ENCODE results near the gene VWA1. TPM values are rescaled to one million over a fixed set of nuclear protein-coding genes. Genes with fewer than 3 reads are reported as not detected.
A peak's percentile ranks its signal among the peaks of the same experiment; 100 is the strongest.

The VWA1 gene
- total and polyA plus RNA-seq, 2 of the 4 experiments (the other 2 are of a cell fraction) = 1.1 to 6.1 TPM

DNA sequence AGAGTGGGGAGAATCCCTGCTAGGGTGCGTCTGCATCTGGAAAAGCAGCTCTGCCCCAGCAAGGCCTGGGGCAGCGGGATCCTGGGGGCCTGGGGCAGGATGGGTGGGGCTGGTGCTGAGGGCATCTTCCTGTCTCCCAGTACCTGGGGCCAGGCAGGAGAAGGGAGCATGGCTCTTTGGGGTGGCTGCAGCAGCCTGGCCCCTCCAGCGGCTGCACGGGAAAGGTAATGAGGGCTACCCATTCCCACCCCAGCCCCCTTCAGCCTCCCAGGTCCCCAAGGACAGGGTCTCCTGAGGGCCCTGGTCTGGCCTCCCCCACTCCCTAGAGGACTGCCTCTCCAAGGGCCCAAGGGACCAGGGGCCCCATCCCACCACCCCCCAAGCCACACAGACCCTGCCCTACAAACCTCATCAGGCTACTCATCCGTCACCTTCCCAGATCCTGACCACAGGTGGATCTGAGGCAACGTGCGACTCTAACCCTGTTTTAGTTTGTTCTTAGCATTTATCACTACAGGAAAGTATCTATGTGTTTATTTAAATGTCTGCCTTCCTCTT lies 13.5 kb upstream of the VWA1 start:
- Histone ChIP-seq H2BK20ac (ENCODE audit: low read depth, low read length) (no peak overlapping the region), H3K18ac (ENCODE audit: low read depth, low read length) (no peak overlapping the region), H2AK5ac (ENCODE audit: low read depth, low read length) (no peak overlapping the region), H4K20me1 (ENCODE audit: insufficient read depth, low read length) (no peaks in the 10 kb centered on the region), H2BK15ac (ENCODE audit: low read depth, low read length) (no peak overlapping the region), H3K9me3 (ENCODE audit: control insufficient read depth, insufficient read depth, low read length) (no peaks in the 10 kb centered on the region), H3K56ac (ENCODE audit: extremely low read depth, insufficient read depth, low read length) (no peak overlapping the region), H2BK120ac (ENCODE audit: low read depth, low read length) (no peak overlapping the region), H4K8ac (ENCODE audit: low read depth in 2 of 2, low read length in 2 of 2) (peak overlapping the region; percentile 36 to 41; a peak in 1 of 4 replicates), H3K4me2 (ENCODE audit: low read depth, low read length) (no peak overlapping the region), H3K14ac (replicated peaks; ENCODE audit: low read depth, low read length) (no peak overlapping the region), H3K9ac (ENCODE audit: low read depth, low read length) (no peak overlapping the region), H2AK9ac (replicated peaks; ENCODE audit: low read depth, low read length, poor library complexity) (peak overlapping the region; percentile 29), H3K27me3 (ENCODE audit: control insufficient read depth, insufficient read depth, low read length) (no peaks in the 10 kb centered on the region), H2BK5ac (ENCODE audit: low read depth, low read length, poor library complexity, severe bottlenecking) (no peak overlapping the region), H3K36me3 (ENCODE audit: control insufficient read depth, insufficient read depth, low read length) (no peaks in the 10 kb centered on the region), H3K79me1 (ENCODE audit: low read depth in 1 of 2, low read length in 2 of 2) (no peaks in the 10 kb centered on the region), H3K23ac (ENCODE audit: low read depth, low read length) (no peak overlapping the region), H3K4ac (ENCODE audit: low read depth, low read length) (no peak overlapping the region), H4K5ac (ENCODE audit: low read depth, low read length) (no peak overlapping the region), H4K91ac (ENCODE audit: insufficient read depth, low read depth, low read length) (no peak overlapping the region), H2AFZ (replicated peaks; ENCODE audit: low read length, poor library complexity) (no peak overlapping the region), H3K27ac (ENCODE audit: insufficient read depth, low read length) (no peak overlapping the region), H3K9me1 (ENCODE audit: insufficient read depth, low read length) (no peaks in the 10 kb centered on the region), H3K4me1 (ENCODE audit: control insufficient read depth, insufficient read depth, low read length) (peaks cover 3% of the 10 kb centered on the region; the same call in 1 of the 2 replicates), H3K4me3 (ENCODE audit: insufficient read depth, low read depth, low read length) (no peak overlapping the region)
- no peak for TF ChIP-seq BHLHE40 (IDR thresholded peaks at IDR 0.05; ENCODE audit: low read depth, low read length)
- TF ChIP-seq CEBPB (IDR thresholded peaks at IDR 0.05; ENCODE audit: low read depth, low read length) = no peak
- no peak for TF ChIP-seq RCOR1 (IDR thresholded peaks at IDR 0.05; ENCODE audit: insufficient replicate concordance, low read length)
- TF ChIP-seq CTCF (conservative IDR thresholded peaks at IDR 0.05; ENCODE audit: low read depth, low read length) = no peak
- no peak for TF ChIP-seq NFE2L2 (IDR thresholded peaks at IDR 0.05; ENCODE audit: low read depth, low read length)
- no peak for TF ChIP-seq MXI1 (IDR thresholded peaks at IDR 0.05; ENCODE audit: borderline replicate concordance, low read depth, low read length)
- no peak for TF ChIP-seq SMC3 (IDR thresholded peaks at IDR 0.05; ENCODE audit: low read depth, low read length)
- TF ChIP-seq ELK1 (IDR thresholded peaks at IDR 0.05; ENCODE audit: borderline replicate concordance, low read depth, low read length) = no peak
- no peak for TF ChIP-seq POLR2A (IDR thresholded peaks at IDR 0.05; ENCODE audit: low read depth, low read length)
- TF ChIP-seq RAD21 (IDR thresholded peaks at IDR 0.05; ENCODE audit: low read length) = no peak
- TF ChIP-seq MAZ (IDR thresholded peaks at IDR 0.05; ENCODE audit: borderline replicate concordance, low read depth, low read length) = no peak
- no peak for TF ChIP-seq CHD1 (IDR thresholded peaks at IDR 0.05; ENCODE audit: low read depth, low read length)
- TF ChIP-seq MAFK (IDR thresholded peaks at IDR 0.05; ENCODE audit: low read depth, low read length) = no peak
- no peak for TF ChIP-seq USF2 (IDR thresholded peaks at IDR 0.05; ENCODE audit: low read depth, low read length)
- TF ChIP-seq FOS (IDR thresholded peaks at IDR 0.05; ENCODE audit: low read depth, low read length) = no peak
- no TSS peak for BruUV-seq (replicated peaks)
- dilution Hi-C loops (cut with HindIII; ENCODE audit: low sequenced_read_pairs, unreplicated experiment) = no loop called here
- DNase-seq (no peak), ATAC-seq (ENCODE audit: low read depth) (no peak)
- CTCF ChIA-PET = no interaction called here
- in situ Hi-C loops (cut with MboI; ENCODE audit: low sequenced_read_pairs) = no loop called here
- intact Hi-C loops (cut with micrococcal nuclease) = no loop called here
- WGBS, 2 experiments (ENCODE audit: extremely low coverage in 2 of 2, insufficient read length in 1 of 2) = no CpG with 5 or more reads among the region's 7 CpGs
- POLR2A ChIA-PET (ENCODE audit: unreplicated experiment) = no interaction called here

Measured in IMR-90 (cell line).